ENCODE measurements around the gene NXPE1. TPM values are rescaled to one million over a fixed set of nuclear protein-coding genes. Genes with fewer than 3 reads are reported as not detected.
"Not testable (repeated sequence)": the region's sequence is repeated elsewhere in the genome, so short reads cannot be mapped to it uniquely, and the experiment has no call there.

NXPE1 gene
- total RNA-seq (2022), result not detected in 2 replicates
- not detected for Bru-seq, nascent RNA
- BruChase-seq, experiment 1, labeled RNA remaining after a 6-hour chase, result percentile 4 among the genes with signal in this experiment
- BruChase-seq, experiment 2, labeled RNA remaining after a 2-hour chase, result not detected
- long read RNA-seq, result 0 reads

DNA sequence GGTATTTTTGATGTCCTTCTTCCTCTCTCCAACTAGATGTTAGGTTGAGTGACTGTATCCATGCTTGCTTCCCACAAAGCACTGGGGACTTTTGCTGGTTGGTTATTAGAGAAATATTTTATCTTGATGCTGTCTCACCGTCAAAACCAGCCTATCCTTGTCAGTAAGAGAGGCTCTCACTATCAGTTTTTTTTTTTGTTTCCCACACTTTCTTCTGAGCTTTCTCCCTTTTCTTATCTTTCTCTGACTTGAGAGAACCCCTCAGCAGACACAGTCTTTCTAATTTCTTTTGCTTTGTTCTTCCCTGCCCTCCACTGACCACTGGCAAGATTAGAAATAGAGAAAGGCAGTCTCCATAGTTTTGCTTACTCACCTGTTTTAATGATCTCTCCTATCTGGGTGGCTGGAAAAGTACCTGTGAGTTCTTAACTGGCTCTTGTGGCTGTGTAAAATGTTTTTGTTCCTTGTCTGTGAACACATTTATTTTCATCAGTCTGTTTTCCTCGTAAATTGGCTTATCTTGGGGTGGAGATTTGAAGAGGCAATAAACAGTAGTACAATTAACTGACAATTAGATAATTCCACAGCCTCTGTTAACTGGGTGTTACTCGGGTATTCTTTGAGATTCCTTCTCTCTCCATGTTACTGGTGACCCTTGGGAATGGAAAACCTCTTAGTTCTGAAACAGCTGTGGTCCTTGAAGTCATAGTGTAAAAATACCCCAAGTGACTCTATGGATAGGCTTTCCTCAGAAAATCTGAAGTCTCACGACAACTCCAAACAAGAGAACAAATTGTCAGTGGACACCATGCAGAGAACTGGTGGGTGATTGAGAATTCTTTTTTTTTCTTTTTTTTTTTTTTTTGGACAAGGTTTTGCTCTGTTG lies at the start of gene NXPE1:
TSS of gene NXPE1 (minus strand) at position 457 of the 886 bp plus-strand sequence. CDS start 8,680 bp downstream, outside the sequence.
- H3K9me3 Mint-ChIP-seq (ENCODE audit: low read depth, unreplicated experiment), result peaks cover 2% of the 10 kb centered on the region
- H3K4me1 Mint-ChIP-seq (ENCODE audit: low read depth, unreplicated experiment), result no peaks in the 10 kb centered on the region
- no TSS peak for BruUV-seq (replicated peaks)
- H3K27me3 Mint-ChIP-seq (ENCODE audit: unreplicated experiment), result no peaks in the 10 kb centered on the region
- DNase-seq, result no peak
- TF ChIP-seq, protein P1, sequence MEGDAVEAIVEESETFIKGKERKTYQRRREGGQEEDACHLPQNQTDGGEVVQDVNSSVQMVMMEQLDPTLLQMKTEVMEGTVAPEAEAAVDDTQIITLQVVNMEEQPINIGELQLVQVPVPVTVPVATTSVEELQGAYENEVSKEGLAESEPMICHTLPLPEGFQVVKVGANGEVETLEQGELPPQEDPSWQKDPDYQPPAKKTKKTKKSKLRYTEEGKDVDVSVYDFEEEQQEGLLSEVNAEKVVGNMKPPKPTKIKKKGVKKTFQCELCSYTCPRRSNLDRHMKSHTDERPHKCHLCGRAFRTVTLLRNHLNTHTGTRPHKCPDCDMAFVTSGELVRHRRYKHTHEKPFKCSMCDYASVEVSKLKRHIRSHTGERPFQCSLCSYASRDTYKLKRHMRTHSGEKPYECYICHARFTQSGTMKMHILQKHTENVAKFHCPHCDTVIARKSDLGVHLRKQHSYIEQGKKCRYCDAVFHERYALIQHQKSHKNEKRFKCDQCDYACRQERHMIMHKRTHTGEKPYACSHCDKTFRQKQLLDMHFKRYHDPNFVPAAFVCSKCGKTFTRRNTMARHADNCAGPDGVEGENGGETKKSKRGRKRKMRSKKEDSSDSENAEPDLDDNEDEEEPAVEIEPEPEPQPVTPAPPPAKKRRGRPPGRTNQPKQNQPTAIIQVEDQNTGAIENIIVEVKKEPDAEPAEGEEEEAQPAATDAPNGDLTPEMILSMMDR (IDR thresholded peaks at IDR 0.05; ENCODE audit: unreplicated experiment), result no peak
- intact Hi-C loops (cut with micrococcal nuclease; ENCODE audit: unreplicated experiment), result no loop called here
- no peak within 1 kb of the TSS for H3K27ac Mint-ChIP-seq (ENCODE audit: unreplicated experiment)
- no peak within 1 kb of the TSS for H3K4me3 Mint-ChIP-seq (ENCODE audit: low read depth, unreplicated experiment)
- CTCF ChIA-PET, result no interaction called here
- no peaks in the 10 kb centered on the region for H3K36me3 Mint-ChIP-seq (ENCODE audit: insufficient read depth, unreplicated experiment)

GRCh38 chr11:114609429-114609828 lies 49.7 kb upstream of the NXPE1 start:
- TF ChIP-seq, protein P1 (IDR thresholded peaks at IDR 0.05; ENCODE audit: unreplicated experiment), result no peak

DNA sequence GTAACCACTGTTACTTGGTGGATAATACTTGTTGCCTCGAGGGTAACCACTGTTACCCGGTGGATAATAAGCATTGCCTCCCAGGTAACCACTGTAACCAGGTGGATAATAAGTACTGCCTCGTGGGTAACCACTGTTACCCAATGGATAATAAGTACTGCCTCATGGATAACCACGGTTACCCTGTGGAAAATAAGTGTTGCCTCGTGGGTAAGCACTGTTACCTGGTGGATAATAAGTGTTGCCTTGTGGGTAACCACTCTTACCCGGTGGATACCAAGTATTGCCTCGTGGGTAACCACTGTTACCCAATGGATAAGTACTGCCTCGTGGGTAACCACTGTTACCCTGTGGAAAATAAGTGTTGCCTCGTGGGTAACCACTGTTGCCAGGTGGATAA lies 48.9 kb upstream of the NXPE1 start:
- H3K9me3 Mint-ChIP-seq (ENCODE audit: low read depth, unreplicated experiment); H3K27ac Mint-ChIP-seq (ENCODE audit: unreplicated experiment); DNase-seq; H3K4me3 Mint-ChIP-seq (ENCODE audit: low read depth, unreplicated experiment); H3K4me1 Mint-ChIP-seq (ENCODE audit: low read depth, unreplicated experiment); CTCF ChIA-PET; H3K27me3 Mint-ChIP-seq (ENCODE audit: unreplicated experiment); BruUV-seq (replicated peaks); H3K36me3 Mint-ChIP-seq (ENCODE audit: insufficient read depth, unreplicated experiment); intact Hi-C loops (cut with micrococcal nuclease; ENCODE audit: unreplicated experiment): not testable (repeated sequence)

More at GRCh38 chr11:114609429-114609828, 49.7 kb upstream of the NXPE1 start:
- Mint-ChIP-seq H3K27me3 (ENCODE audit: unreplicated experiment) (no peaks in the 10 kb centered on the region), H3K9me3 (ENCODE audit: low read depth, unreplicated experiment) (no peaks in the 10 kb centered on the region), H3K4me1 (ENCODE audit: low read depth, unreplicated experiment) (no peaks in the 10 kb centered on the region), H3K36me3 (ENCODE audit: insufficient read depth, unreplicated experiment) (no peaks in the 10 kb centered on the region), H3K27ac (ENCODE audit: unreplicated experiment) (no peak overlapping the region), H3K4me3 (ENCODE audit: low read depth, unreplicated experiment) (no peak overlapping the region)
- CTCF ChIA-PET, result no interaction called here
- intact Hi-C loops (cut with micrococcal nuclease; ENCODE audit: unreplicated experiment), result no loop called here
- no TSS peak for BruUV-seq (replicated peaks)
- DNase-seq, result no peak

DNA sequence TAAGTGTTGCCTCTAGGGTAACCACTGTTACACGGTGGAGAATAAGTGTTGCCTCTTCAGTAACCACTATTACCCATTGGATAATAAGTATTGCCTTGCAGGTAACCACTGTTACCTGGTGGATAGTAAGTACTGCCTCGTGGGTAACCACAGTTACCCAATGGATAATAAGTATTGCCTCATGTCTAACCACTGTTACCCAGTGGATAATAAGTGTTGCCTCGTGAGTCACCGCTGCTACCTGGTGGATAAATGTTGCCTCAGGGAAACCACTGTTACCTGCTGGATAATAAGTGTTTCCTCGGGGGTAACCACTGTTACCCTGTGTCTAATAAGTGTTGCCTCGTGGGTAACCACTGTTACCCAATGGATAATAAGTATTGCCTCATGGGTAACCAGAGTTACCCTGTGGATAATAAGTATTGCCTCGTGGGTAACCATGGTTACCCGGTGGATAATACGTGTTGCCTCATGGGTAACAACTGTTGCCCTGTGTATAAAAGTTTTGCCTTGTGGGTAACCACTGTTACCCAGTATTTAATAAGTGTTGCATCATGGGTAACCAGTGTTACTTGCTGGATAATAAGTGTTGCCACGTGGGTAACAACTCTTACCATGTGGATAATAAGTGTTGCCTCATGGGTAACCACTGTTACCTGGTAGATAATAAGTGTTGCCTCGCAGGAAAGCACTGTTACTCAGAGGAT lies 48.2 kb upstream of the NXPE1 start:
- TF ChIP-seq, protein P1 (IDR thresholded peaks at IDR 0.05; ENCODE audit: unreplicated experiment), result no peak
- H3K4me1 Mint-ChIP-seq (ENCODE audit: low read depth, unreplicated experiment), result no peaks in the 10 kb centered on the region
- intact Hi-C loops (cut with micrococcal nuclease; ENCODE audit: unreplicated experiment), result no loop called here
- no peaks in the 10 kb centered on the region for H3K36me3 Mint-ChIP-seq (ENCODE audit: insufficient read depth, unreplicated experiment)
- no peak for DNase-seq
- CTCF ChIA-PET, result no interaction called here
- H3K9me3 Mint-ChIP-seq (ENCODE audit: low read depth, unreplicated experiment), result no peaks in the 10 kb centered on the region
- no peaks in the 10 kb centered on the region for H3K27me3 Mint-ChIP-seq (ENCODE audit: unreplicated experiment)
- no peak overlapping the region for H3K27ac Mint-ChIP-seq (ENCODE audit: unreplicated experiment)
- H3K4me3 Mint-ChIP-seq (ENCODE audit: low read depth, unreplicated experiment), result no peak overlapping the region
- no TSS peak for BruUV-seq (replicated peaks)

DNA sequence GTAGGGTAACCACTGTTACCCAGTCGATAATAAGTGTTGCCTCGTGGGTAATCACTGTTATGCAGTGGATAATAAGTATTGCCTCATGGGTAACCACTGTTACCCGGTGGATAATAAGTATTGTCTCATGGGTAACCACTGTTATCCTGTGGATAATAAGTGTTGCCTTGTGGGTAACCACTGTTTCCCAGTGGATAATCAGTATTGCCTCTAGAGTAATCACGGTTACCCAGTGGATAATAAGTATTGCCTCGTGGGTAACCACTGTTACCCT lies 47.1 kb upstream of the NXPE1 start:
- H3K27me3 Mint-ChIP-seq (ENCODE audit: unreplicated experiment); H3K36me3 Mint-ChIP-seq (ENCODE audit: insufficient read depth, unreplicated experiment); BruUV-seq (replicated peaks); H3K4me1 Mint-ChIP-seq (ENCODE audit: low read depth, unreplicated experiment); DNase-seq; H3K4me3 Mint-ChIP-seq (ENCODE audit: low read depth, unreplicated experiment); H3K9me3 Mint-ChIP-seq (ENCODE audit: low read depth, unreplicated experiment); intact Hi-C loops (cut with micrococcal nuclease; ENCODE audit: unreplicated experiment); CTCF ChIA-PET; H3K27ac Mint-ChIP-seq (ENCODE audit: unreplicated experiment): not testable (repeated sequence)

Measured in Calu3 (cell line).